ENCODE measurements around the gene TCAIM. TPM values are rescaled to one million over a fixed set of nuclear protein-coding genes. Genes with fewer than 3 reads are reported as not detected.

Gene TCAIM
- total and polyA plus RNA-seq, 2 of the 4 experiments (the other 2 are of a cell fraction), result 11.0 to 21.5 TPM

DNA sequence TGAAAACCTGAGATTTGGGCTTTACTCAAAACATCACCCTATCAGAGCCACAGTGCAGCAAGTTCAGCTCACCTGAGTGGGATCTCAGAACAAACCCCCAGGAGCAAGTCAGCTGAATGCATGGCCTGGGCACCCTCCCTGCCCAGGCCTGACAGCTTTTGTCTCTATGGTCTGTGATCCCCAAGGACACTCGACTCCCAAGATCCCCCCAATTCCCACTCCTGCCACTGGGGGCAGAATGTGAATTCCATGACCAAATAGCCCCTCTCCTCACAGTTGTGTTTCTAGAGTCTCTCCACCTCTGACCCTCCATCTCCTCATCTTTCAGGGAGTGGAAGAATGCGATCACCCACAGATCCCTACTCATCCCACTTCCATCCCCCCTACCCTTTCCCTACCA lies 80.0 kb downstream of the TCAIM start:
- WGBS, 2 experiments (ENCODE audit: extremely low coverage in 2 of 2, insufficient read length in 1 of 2), result 83% methylated on average over 1 of the region's 2 CpGs; no CpG with 5 or more reads in 1 of the 2 experiments

More for the DNA sequence above, 80.0 kb downstream of the TCAIM start:
- dilution Hi-C loops (cut with HindIII; ENCODE audit: low sequenced_read_pairs, unreplicated experiment), result no loop called here
- Histone ChIP-seq H3K9me3 (ENCODE audit: control insufficient read depth, insufficient read depth, low read length) (no peaks in the 10 kb centered on the region), H3K23ac (ENCODE audit: low read depth, low read length) (no peak overlapping the region), H4K5ac (ENCODE audit: low read depth, low read length) (no peak overlapping the region), H3K18ac (ENCODE audit: low read depth, low read length) (no peak overlapping the region), H3K9me1 (ENCODE audit: insufficient read depth, low read length) (0 out of 2 replicates have a peak, but pooled peaks cover 5% of the 10 kb centered on the region), H4K20me1 (ENCODE audit: insufficient read depth, low read length) (no peaks in the 10 kb centered on the region), H4K91ac (ENCODE audit: insufficient read depth, low read depth, low read length) (no peak overlapping the region), H2AK9ac (replicated peaks; ENCODE audit: low read depth, low read length, poor library complexity) (no peak overlapping the region), H3K27ac (ENCODE audit: insufficient read depth, low read length) (no peak overlapping the region), H3K79me1 (ENCODE audit: low read depth in 1 of 2, low read length in 2 of 2) (no peaks in the 10 kb centered on the region), H3K9ac (ENCODE audit: low read depth, low read length) (no peak overlapping the region), H2BK5ac (ENCODE audit: low read depth, low read length, poor library complexity, severe bottlenecking) (no peak overlapping the region), H3K4me2 (ENCODE audit: low read depth, low read length) (no peak overlapping the region), H2AK5ac (ENCODE audit: low read depth, low read length) (no peak overlapping the region), H4K8ac (ENCODE audit: low read depth in 2 of 2, low read length in 2 of 2) (no peak overlapping the region), H3K27me3 (ENCODE audit: control insufficient read depth, insufficient read depth, low read length) (peaks cover 2% of the 10 kb centered on the region), H3K4me1 (ENCODE audit: control insufficient read depth, insufficient read depth, low read length) (no peaks in the 10 kb centered on the region), H2BK15ac (ENCODE audit: low read depth, low read length) (no peak overlapping the region), H3K36me3 (ENCODE audit: control insufficient read depth, insufficient read depth, low read length) (no peaks in the 10 kb centered on the region), H2AFZ (replicated peaks; ENCODE audit: low read length, poor library complexity) (peak overlapping the region; percentile 24), H2BK20ac (ENCODE audit: low read depth, low read length) (no peak overlapping the region), H3K4ac (ENCODE audit: low read depth, low read length) (no peak overlapping the region), H3K4me3 (ENCODE audit: insufficient read depth, low read depth, low read length) (no peak overlapping the region), H3K56ac (ENCODE audit: extremely low read depth, insufficient read depth, low read length) (no peak overlapping the region), H2BK120ac (ENCODE audit: low read depth, low read length) (no peak overlapping the region), H3K14ac (replicated peaks; ENCODE audit: low read depth, low read length) (no peak overlapping the region)
- TF ChIP-seq, protein P1, sequence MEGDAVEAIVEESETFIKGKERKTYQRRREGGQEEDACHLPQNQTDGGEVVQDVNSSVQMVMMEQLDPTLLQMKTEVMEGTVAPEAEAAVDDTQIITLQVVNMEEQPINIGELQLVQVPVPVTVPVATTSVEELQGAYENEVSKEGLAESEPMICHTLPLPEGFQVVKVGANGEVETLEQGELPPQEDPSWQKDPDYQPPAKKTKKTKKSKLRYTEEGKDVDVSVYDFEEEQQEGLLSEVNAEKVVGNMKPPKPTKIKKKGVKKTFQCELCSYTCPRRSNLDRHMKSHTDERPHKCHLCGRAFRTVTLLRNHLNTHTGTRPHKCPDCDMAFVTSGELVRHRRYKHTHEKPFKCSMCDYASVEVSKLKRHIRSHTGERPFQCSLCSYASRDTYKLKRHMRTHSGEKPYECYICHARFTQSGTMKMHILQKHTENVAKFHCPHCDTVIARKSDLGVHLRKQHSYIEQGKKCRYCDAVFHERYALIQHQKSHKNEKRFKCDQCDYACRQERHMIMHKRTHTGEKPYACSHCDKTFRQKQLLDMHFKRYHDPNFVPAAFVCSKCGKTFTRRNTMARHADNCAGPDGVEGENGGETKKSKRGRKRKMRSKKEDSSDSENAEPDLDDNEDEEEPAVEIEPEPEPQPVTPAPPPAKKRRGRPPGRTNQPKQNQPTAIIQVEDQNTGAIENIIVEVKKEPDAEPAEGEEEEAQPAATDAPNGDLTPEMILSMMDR (conservative IDR thresholded peaks at IDR 0.05; ENCODE audit: low read depth, low read length), result 0 out of 2 replicates have a peak, but pooled peaks have one; percentile 5
- TF ChIP-seq FOS (IDR thresholded peaks at IDR 0.05; ENCODE audit: low read depth, low read length), result no peak
- in situ Hi-C loops (cut with MboI; ENCODE audit: low sequenced_read_pairs), result no loop called here
- POLR2A ChIA-PET (ENCODE audit: unreplicated experiment), result no interaction called here
- no TSS peak for BruUV-seq (replicated peaks)
- DNase-seq, result no peak
- ATAC-seq (ENCODE audit: low read depth), result no peak
- intact Hi-C loops (cut with micrococcal nuclease), result no loop called here
- CTCF ChIA-PET, result interaction anchor here (0.5 kb wide), 1 partner anchor 31 kb away, joined by 4 read pairs; no protein-coding TSS in a partner anchor
